ENCODE data around the gene GNAT1. TPM values are rescaled to one million over a fixed set of nuclear protein-coding genes. Genes with fewer than 3 reads are reported as not detected.

GNAT1 gene
- polyA plus RNA-seq, 1 donor from 2014 or later: not detected

GRCh38 chr3:50185230-50185629 is 6.2 kb upstream of the GNAT1 start:
- H4K20me1 ChIP-seq (ENCODE audit: insufficient read depth): no peaks in the 10 kb centered on the region
- no peaks in the 10 kb centered on the region for H3K9me3 ChIP-seq (ENCODE audit: low read length)
- no peak overlapping the region for H3K9ac ChIP-seq (ENCODE audit: low read length)
- H3K27me3 ChIP-seq (ENCODE audit: insufficient read depth, low read depth, low read length): no peaks in the 10 kb centered on the region
- peaks cover 6% of the 10 kb centered on the region for H3K36me3 ChIP-seq (ENCODE audit: insufficient read depth, low read length)
- H2AFZ ChIP-seq (ENCODE audit: low read depth, low read length): no peak overlapping the region
- H3K4me3 ChIP-seq (ENCODE audit: low read length): no peak overlapping the region
- no peak overlapping the region for H3K27ac ChIP-seq (ENCODE audit: low read length)
- no peaks in the 10 kb centered on the region for H3K79me2 ChIP-seq (replicated peaks; ENCODE audit: insufficient read depth, low read length)
- no peaks in the 10 kb centered on the region for H3F3A ChIP-seq (ENCODE audit: insufficient read depth, low read length, poor library complexity, severe bottlenecking)
- TF ChIP-seq POLR2AphosphoS5 (IDR thresholded peaks at IDR 0.05) (no peak), SMC3 (conservative IDR thresholded peaks at IDR 0.05; ENCODE audit: poor library complexity) (no peak), REST (IDR thresholded peaks at IDR 0.05; ENCODE audit: borderline replicate concordance) (no peak), TAF1 (IDR thresholded peaks at IDR 0.05; ENCODE audit: low read depth) (no peak), EP300 (conservative IDR thresholded peaks at IDR 0.05; ENCODE audit: poor library complexity, severe bottlenecking) (no peak), RAD21 (conservative IDR thresholded peaks at IDR 0.05) (no peak), EZH2 (IDR thresholded peaks at IDR 0.05; ENCODE audit: borderline replicate concordance, insufficient read depth, low read length, poor library complexity, severe bottlenecking) (no peak), MXI1 (conservative IDR thresholded peaks at IDR 0.05; ENCODE audit: poor library complexity, severe bottlenecking) (no peak), CTCF (IDR thresholded peaks at IDR 0.05; ENCODE audit: poor library complexity, severe bottlenecking) (no peak)
- H3K4me2 ChIP-seq (ENCODE audit: low read length): no peak overlapping the region
- H3K9me2 ChIP-seq (ENCODE audit: insufficient read depth, low read length): no peaks in the 10 kb centered on the region

GRCh38 chr3:50186096-50186495 is 5.3 kb upstream of the GNAT1 start:
- Histone ChIP-seq H3K9me2 (ENCODE audit: insufficient read depth, low read length) (no peaks in the 10 kb centered on the region), H3K36me3 (ENCODE audit: insufficient read depth, low read length) (peaks cover 6% of the 10 kb centered on the region), H4K20me1 (ENCODE audit: insufficient read depth) (no peaks in the 10 kb centered on the region), H3K9me3 (ENCODE audit: low read length) (no peaks in the 10 kb centered on the region), H3K79me2 (replicated peaks; ENCODE audit: insufficient read depth, low read length) (no peaks in the 10 kb centered on the region), H3K4me2 (ENCODE audit: low read length) (no peak overlapping the region), H3K27ac (ENCODE audit: low read length) (no peak overlapping the region), H2AFZ (ENCODE audit: low read depth, low read length) (no peak overlapping the region), H3K9ac (ENCODE audit: low read length) (no peak overlapping the region), H3K27me3 (ENCODE audit: insufficient read depth, low read depth, low read length) (no peaks in the 10 kb centered on the region), H3K4me3 (ENCODE audit: low read length) (no peak overlapping the region), H3F3A (ENCODE audit: insufficient read depth, low read length, poor library complexity, severe bottlenecking) (no peaks in the 10 kb centered on the region)
- no peak for TF ChIP-seq REST (IDR thresholded peaks at IDR 0.05; ENCODE audit: borderline replicate concordance)
- TF ChIP-seq MXI1 (conservative IDR thresholded peaks at IDR 0.05; ENCODE audit: poor library complexity, severe bottlenecking): no peak
- TF ChIP-seq CTCF (IDR thresholded peaks at IDR 0.05; ENCODE audit: poor library complexity, severe bottlenecking): no peak
- no peak for TF ChIP-seq RAD21 (conservative IDR thresholded peaks at IDR 0.05)
- TF ChIP-seq EP300 (conservative IDR thresholded peaks at IDR 0.05; ENCODE audit: poor library complexity, severe bottlenecking): no peak
- no peak for TF ChIP-seq TAF1 (IDR thresholded peaks at IDR 0.05; ENCODE audit: low read depth)
- no peak for TF ChIP-seq POLR2AphosphoS5 (IDR thresholded peaks at IDR 0.05)
- TF ChIP-seq EZH2 (IDR thresholded peaks at IDR 0.05; ENCODE audit: borderline replicate concordance, insufficient read depth, low read length, poor library complexity, severe bottlenecking): no peak
- TF ChIP-seq SMC3 (conservative IDR thresholded peaks at IDR 0.05; ENCODE audit: poor library complexity): no peak
